EH (cell line): ENCODE results near the gene TRMT112.

Source experiments
- DNase-seq: peaks from one replicate; pipeline ENCODE4 v3.0.0-alpha.2; 2015; ENCODE audit warnings: low read depth

The TRMT112 gene

DNA sequence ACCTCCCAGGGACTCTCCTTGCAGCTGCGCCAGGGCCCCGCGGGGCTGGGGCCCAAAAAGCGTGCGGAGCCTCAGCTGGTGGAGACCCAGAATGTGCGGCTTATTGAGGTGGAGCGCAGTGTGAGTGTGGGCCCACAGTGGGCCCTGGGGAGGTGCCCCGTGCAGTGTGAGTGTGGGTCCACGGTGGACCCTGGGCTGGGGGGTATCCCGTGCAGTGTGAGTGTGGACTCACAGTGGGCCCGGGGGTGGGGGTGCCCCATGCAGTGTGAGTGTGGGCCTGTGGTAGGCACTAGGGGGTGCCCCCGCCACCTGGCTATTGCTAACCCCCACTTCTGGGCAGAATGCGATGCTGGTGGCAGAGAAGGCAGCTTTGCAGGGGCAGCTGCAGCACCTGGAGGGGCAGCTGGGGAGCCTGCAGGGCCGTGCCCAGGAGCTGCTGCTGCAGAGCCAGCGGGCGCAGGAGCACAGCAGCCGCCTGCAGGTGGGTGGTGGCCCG lies 33.8 kb upstream of the TRMT112 start:
- DNase-seq = no peak

DNA sequence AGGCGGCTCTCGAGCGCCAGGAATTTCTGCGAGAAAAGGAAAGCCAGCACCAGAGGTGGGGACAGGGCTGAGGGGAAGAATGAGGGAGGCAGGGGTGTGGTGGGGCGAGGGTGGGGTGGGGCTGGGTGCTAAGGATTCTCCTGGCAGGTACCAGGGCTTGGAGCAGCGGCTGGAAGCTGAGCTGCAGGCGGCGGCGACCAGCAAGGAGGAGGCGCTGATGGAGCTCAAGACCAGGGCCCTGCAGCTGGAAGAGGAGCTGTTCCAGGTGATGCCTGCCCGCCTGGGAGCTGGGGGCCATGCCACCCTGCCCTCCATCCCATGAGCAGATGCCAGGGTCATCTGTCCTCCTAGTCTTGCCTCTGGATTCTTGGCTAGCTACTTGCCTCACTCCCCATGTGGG lies 32.0 kb upstream of the TRMT112 start:
- DNase-seq = no peak

DNA sequence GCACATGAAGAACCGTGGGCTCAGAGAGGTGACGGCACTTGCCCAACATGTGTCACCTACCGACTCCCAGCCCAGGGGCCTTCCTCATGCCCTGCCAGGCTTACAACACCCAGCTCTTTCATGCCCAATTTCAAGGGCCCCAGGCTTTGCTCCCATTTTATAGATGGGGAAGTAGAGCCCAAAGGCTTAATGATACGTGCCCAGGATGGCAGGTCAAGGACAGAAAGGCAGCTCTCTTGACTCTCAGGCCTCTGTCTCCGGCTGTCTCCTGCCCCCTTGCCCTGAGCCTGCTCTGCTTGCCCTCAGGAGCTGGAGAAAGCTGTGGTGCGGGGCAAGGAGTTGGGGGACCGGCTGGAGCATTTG lies 31.6 kb upstream of the TRMT112 start:
- no peak for DNase-seq

DNA sequence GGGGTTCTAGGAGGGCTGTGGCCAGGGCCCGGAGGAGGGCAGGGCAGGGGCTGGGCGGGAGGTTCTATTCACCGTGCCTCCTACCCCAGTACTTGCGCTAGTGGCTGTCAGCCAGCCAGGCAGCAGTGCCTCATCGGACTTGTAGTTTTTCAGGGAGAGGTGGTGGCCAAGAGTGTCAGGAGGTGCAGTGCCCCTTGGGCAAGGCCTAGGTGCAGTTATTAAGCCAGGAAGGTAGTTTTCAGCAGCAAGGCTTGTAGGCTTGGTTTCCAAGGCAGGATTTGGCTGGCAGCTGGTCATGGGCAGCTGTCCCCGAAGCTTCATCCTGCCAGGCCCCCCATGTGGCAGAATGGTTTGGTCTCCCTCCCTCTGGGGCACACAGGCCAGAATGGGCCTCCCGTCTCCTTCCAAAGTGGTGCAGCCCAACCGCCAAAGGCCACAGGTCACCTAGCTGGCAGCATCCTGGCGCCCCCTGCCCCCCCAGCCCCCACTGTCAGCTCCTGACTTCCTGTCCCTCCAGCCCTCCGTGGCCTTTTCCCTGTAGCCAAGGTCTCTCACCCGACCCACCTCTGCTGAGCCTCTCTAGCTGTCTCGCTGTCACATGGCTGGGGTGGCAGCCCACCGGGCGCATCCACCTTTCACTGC lies 31.1 kb upstream of the TRMT112 start:
- DNase-seq = no peak

GRCh38 chr11:64347193-64347867 lies 30.0 kb upstream of the TRMT112 start:
- DNase-seq = no peak

GRCh38 chr11:64344787-64345186 lies 27.4 kb upstream of the TRMT112 start:
- DNase-seq = no peak

- DNase-seq = no peak
Measured at GRCh38 chr11:64343767-64344559, 26.6 kb upstream of the TRMT112 start.

DNA sequence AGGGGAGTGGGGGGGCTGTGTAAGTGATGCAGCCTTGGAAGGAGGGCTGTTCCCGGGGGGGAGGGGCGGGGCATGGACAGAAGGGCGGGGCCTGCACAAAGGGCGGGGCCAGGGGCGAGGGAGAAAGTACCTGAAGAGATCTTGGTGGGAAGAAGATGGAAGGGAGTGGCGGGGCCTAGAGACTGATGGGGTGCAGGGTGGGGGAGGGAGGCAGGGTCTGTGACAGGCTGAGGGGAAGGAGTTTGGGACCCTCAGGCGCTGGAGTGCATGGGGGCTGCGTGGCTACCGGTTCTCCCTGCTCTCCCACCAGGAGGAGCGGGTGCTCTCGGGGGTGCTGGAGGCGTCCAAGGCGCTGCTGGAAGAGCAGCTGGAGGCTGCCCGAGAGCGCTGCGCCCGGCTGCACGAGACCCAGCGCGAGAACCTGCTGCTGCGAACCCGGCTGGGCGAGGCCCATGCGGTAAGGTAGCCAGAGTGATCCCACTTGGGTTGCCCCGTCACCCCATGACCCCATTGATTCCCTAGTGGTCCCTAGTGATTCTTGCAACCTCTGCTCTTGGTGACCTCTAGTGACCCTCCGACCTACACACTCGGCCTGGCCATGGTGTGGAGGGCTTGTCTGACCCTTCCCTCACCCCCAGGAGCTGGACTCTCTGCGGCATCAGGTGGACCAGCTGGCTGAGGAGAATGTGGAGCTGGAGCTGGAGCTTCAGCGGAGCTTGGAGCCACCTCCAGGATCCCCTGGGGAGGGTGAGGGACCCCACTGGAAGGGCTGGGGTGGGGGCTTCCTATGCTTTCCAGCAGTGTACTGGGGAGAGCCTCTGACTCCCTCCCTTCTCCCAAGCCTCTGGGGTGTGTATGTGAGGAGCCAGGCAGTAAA lies 25.7 kb upstream of the TRMT112 start:
- DNase-seq = no peak

- peak; percentile 89 for DNase-seq
Measured at GRCh38 chr11:64341851-64342791, 24.8 kb upstream of the TRMT112 start.

DNA sequence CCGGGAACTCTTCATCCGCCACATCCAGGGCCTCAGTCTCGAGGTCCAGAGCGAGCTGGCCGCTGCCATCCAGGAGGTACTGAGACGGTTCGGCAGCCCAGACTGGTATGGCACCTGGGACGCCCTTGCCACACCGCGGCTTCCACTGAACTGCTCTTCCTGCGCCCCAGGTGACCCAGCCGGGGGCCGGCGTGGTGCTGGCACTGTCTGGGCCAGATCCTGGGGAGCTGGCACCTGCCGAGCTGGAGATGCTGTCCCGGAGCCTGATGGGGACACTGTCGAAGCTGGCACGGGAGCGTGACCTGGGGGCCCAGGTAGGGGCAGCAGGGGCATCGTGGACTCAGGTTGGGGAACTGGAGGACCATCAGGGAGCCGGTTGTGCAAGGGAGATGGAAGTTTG lies 24.1 kb upstream of the TRMT112 start:
- no peak for DNase-seq

DNA sequence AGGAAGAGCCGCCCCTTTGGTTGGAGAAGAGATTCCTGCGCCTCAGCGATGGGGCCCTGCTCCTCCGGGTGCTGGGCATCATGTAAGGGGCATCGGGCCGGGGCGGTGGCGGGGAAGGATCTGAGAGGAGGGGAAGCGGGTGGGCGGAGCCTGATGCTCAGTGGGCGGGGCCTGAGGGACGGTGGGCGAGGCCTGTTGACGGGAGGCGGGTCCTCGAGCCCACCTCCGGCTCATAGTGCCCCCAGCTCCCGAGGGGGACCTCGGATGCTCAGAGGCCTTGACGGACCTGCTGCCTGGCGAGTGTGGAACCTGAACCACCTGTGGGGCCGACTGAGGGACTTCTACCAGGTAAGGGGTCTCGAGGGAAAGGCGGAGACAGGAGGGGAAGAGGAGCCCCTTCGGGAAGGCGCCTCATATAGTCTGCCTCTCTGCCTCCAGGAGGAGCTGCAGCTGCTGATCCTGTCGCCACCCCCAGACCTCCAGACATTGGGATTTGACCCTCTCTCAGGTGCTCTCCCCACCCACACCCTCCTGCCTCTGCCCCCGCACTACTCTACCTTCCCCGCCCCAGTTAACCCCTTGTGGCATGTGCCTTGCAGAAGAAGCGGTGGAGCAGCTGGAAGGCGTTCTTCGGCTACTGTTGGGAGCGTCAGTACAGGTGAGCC lies 23.4 kb upstream of the TRMT112 start:
- no peak for DNase-seq

- no peak for DNase-seq
Measured at GRCh38 chr11:64339754-64340408, 22.5 kb upstream of the TRMT112 start, which contains the start of gene CCDC88B. CCDC88B (plus strand) TSS chr11:64340204; CDS start chr11:64340267, 63 bp downstream.

GRCh38 chr11:64339286-64339685 lies 21.9 kb upstream of the TRMT112 start:
- no peak for DNase-seq

DNA sequence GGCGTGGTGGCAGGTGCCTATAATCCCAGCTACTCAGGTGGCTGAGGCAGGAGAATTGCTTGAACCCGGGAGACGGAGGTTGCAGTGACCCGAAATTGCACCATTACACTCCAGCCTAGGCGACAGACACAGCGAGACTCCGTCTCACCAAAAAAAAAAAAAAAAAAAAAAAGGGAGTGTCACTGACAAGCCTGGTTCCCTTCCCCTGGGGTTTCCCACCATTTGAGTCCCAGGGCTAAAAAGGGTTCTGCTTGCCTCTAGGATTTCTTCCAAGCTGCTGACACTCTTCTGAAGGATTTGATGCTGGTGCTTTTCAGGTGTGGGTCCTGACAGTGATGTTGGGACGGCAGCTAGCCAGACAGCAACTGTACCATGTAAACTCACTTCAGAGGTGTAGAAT lies 21.4 kb upstream of the TRMT112 start:
- DNase-seq = no peak

DNA sequence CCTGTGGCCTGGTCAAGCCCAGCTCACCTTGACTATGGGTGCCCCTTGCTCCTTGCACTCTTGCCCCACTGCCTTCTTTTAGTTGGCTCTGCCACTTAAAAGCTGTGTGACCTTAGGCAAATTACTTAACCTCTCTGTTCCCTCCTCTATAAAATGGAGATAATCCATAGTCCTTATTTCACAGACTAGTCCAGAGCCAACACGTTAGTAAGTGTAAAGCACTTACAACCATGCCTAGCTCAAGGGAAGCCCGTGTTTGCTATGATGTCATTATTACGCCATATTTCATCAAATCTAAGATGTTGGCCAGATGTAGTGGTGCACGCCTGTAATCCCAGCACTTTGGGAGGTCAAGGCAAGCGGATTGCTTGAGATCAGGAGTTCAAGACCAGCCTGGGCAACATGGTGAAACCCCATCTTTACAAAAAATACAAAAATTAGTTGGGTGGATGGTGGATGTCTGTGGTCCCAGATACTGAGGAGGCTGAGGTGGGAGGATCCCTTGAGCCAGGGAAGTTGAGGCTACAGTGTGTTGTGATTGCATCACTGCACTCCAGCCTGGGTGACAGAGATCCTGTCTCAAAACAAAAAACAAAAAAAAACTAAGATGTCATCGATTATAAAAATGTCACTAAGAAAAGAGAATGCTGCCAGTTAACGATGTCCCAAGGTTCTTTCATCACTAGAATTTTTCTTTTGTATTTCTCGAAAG lies 20.3 kb upstream of the TRMT112 start:
- no peak for DNase-seq

DNA sequence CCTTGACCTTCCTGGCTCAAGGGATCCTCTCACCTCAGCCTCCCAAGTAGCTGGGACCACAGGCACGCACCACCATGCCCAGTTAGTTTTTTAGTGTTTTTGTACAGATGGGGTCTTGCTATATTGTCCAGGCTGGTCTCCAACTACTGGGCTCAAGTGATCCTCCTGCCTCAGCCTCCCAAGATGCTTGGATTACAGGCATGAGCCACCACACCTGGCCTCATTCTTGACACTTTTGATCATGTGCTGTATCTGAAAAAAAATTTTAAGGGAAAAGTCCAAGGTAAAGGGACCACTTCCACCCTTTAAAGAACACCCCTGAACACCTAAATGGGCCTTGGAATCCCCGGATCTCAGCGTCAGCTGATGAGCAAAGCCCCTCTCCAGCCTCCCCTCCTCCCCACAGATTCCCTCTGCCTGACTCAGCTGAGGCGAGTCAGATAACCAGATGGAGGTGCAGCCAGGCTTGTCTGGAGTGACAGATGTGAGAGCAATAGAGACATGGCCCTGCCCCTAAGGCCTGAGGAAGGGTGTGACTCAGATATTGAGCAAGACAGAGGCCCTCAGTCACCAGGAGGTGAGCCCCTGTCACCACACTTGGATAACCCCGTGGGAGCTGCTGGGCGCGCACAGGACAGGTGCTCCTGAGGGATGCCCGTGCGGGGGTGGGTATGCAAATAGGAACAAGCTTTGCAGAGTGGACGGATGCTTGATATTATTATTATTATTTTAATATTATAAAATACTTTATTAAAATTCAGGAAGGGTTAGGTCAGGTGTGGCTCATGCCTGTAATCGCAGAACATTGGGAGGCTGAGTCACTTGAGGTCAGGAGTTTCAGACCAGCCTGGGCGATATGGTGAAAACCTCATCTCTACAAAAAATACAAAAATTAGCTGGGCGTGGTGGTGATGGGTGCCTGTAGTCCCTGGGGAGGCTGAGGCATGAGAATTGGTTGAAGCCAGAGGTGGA lies 17.7 kb upstream of the TRMT112 start:
- peak; percentile 96 for DNase-seq

GRCh38 chr11:64333556-64333955 lies 16.2 kb upstream of the TRMT112 start:
- no peak for DNase-seq
